Activated T-cell treated with anti-CD3 and anti-CD28 coated beads, Interleukin-2, amount 50 U/mL, for 4 hours (primary cell): ENCODE data around the gene ASGR1. TPM values are rescaled to one million over a fixed set of nuclear protein-coding genes. Genes with fewer than 3 reads are reported as not detected.
"Not testable (repeated sequence)": the region's sequence is repeated elsewhere in the genome, so short reads cannot be mapped to it uniquely, and the experiment has no call there.

Experiments used
- ATAC-seq, 2 donors: fragments of 200-7000 bp; cut with Tn5 transposase; one replicate each; pipeline ENCODE4 v1.10.0; 2021
- DNase-seq: peaks from one replicate; pipeline ENCODE4 v3.0.0-alpha.2; 2020
- H3K27me3 Mint-ChIP-seq: one replicate; pipeline ENCODE4 v1.8.0; 2021; ENCODE audit warnings: low read depth, mixed read lengths
- H3K36me3 Mint-ChIP-seq: one replicate; pipeline ENCODE4 v1.8.0; 2022; ENCODE audit warnings: mixed read lengths; ENCODE audit not compliant: insufficient read depth
- H3K4me1 Mint-ChIP-seq: one replicate; pipeline ENCODE4 v1.8.0; 2021; ENCODE audit warnings: low read depth, mixed read lengths
- H3K4me3 Mint-ChIP-seq: one replicate; pipeline ENCODE4 v1.8.0; 2021; ENCODE audit warnings: mild to moderate bottlenecking, moderate library complexity, mixed read lengths
- H3K9me3 Mint-ChIP-seq: one replicate; pipeline ENCODE4 v1.8.0; 2021; ENCODE audit warnings: mixed read lengths
- total RNA-seq, 3 donors: library from RNA; stranded (reverse); gene quantifications; one replicate each; pipeline ENCODE4 v1.2.1, GENCODE V29; 2021

The ASGR1 gene
- total RNA-seq, 3 donors from 2014 or later, result 0.63 to 1.3 (median 1.1) TPM

DNA sequence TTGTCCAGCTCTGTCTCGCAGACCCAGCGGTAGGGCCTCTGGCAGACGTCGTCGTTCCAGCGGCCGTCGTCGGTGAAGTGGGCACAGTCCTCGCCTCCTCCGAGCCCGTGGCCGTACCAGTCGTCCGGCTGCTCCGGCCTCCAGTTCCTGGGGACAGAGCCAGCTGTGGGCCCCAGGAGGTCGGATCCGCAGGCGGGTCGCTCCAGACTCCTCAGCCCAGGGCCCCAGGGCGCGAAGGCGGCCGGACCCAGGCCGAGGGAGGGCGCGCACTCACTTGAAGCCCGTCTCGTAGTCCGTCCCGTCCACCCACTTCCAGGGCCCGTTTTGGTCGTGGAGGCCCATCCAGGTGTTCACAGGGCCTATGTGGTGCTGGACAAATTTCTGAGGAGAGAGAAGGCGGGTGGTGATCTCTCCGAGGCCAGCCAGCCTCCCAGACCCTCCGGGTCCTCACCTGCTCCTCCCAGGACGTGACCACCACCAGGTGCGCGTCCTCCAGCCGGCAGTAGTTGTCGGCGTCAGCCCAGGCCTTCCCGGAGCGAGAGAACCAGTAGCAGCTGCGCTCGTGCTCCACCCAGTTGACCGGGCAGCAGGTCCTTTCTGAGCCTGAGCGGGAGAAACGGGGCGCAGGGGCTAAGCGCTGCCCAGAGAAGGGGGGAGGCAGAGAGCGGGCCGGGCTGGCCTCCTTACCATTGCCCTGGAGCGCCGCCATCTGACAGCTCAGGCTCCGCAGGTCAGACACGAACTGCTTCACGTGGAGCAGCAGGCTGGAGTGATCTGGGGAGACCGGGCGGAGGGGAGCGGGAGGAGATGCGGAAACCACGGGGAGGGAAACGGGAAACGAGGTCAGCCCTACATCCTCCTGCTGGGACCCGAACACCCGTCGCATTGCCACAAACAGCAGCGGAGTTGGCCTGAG is 5.2 kb downstream of the ASGR1 start:
- Mint-ChIP-seq H3K27me3 (peaks cover 13% of the 10 kb centered on the region), H3K36me3 (no peaks in the 10 kb centered on the region), H3K4me1 (peaks cover 10% of the 10 kb centered on the region), H3K4me3 (no peak overlapping the region), H3K9me3 (peaks cover 6% of the 10 kb centered on the region)
- peak; percentile 39 to 63 for ATAC-seq
- no peak for DNase-seq

DNA sequence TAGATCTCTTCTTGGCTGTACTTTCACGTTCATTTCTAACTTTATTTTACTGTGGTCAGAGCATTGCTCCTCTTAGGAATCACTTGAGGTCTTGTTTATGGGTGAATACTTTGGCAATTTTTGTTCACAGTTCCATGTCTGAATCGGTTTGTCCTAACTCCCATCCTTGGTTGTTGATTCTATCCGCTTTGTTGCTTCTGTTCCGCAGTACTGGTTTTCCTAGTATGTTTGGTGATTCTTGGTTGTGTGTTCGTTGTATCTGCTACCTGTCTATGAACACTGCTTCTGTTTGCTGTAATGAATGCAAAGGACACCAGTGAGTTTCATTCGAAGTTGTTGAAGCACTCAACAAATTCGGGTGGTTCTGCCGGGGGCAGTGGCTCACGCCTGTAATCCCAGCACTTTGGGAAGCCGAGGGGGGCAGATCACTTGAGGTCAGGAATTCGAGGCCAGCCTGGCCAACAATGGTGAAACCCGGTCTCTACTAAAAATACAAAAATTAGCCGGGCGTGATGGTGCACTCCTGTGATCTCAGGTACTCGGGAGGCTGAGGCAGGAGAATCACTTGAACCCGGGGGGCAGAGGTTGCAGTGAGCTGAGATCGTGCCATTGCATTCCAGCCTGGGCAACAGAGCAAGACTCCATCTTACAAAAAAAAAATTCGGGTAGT is 6.5 kb downstream of the ASGR1 start:
- not testable (repeated sequence) for ATAC-seq, H3K9me3 Mint-ChIP-seq, H3K4me3 Mint-ChIP-seq, H3K4me1 Mint-ChIP-seq, H3K27me3 Mint-ChIP-seq, DNase-seq, H3K36me3 Mint-ChIP-seq

- not testable (repeated sequence) for H3K27me3 Mint-ChIP-seq, H3K4me3 Mint-ChIP-seq, ATAC-seq, H3K36me3 Mint-ChIP-seq, H3K9me3 Mint-ChIP-seq, H3K4me1 Mint-ChIP-seq, DNase-seq
These were observed 9.6 kb downstream of the ASGR1 start for GRCh38 chr17:7169565-7169908.

DNA sequence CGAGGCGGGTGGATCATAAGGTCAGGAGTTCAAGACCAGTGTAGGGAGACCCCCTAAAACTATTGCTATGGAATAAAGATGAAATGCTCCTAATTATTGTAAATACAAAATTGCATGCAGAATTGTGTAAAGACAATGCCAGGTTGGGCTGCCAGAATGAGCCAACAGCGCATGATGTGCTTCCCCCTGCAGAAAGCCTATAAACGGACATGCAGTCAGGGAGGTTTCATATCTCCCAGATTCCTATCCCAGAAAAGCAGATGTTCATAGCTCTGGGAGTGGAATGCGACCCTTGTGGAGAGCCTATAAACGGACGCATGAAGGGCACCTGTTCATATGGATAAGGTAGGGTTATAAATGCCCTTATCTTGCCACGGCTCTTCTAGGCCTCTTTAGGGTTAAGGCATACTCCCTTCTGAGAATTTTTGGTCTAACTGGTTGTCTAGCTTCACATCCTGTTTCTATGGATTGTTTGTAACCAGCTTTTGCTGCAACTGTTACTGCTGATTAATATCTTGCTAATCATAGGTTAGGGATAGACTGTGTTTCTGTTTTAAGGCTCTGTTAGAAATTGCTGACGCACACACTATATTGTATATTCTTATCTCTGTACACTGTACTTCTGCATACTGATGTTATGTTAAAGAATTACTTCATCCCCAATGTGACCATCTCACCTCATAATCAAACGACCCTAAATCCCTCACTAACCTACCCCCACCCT is 10.2 kb downstream of the ASGR1 start:
- ATAC-seq, H3K27me3 Mint-ChIP-seq, DNase-seq, H3K4me3 Mint-ChIP-seq, H3K36me3 Mint-ChIP-seq, H3K9me3 Mint-ChIP-seq, H3K4me1 Mint-ChIP-seq: not testable (repeated sequence)

DNA sequence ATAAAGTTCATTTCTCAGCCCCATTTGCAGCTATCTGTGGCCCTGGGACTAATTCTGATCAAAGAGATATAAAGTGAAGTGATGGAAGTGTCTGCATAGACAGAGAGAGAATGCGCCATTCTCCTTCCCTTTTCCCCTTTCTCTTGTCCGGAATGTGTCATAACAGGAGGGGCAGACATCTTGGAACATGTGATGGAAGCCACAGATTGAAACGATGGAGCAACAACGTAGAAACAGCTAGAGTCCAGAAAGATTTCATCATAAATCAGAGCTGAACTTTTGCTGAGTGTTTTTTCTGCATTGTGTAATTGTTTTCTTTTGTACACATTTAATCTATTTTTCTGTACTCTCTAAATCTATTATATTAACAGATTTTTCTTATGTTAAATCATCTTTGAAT is 11.3 kb downstream of the ASGR1 start:
- Mint-ChIP-seq H3K4me3 (no peak overlapping the region), H3K27me3 (peaks cover 1% of the 10 kb centered on the region), H3K36me3 (no peaks in the 10 kb centered on the region), H3K4me1 (no peaks in the 10 kb centered on the region), H3K9me3 (peaks cover 6% of the 10 kb centered on the region)
- DNase-seq (no peak), ATAC-seq (no peak)

DNA sequence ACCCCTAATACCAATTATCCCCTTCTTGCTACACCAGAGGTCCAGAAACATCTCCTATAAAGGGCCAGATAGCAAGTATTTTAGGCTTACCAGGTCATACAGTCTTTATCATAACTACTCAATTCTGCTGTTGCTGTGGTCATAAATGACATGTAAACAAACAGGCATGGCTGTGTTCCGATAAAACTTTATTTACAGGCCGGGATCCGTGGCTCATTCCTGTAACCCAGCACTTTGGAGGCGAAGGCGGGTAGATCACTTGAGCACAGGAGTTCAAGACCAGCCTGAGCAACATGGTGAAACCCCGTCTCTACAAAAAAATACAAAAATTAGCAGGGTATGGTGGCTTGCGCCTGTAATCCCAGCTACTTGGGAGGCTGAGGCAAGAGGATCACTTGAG is 12.3 kb downstream of the ASGR1 start:
- Mint-ChIP-seq H3K4me3 (no peak overlapping the region), H3K9me3 (peaks cover 6% of the 10 kb centered on the region), H3K27me3 (peaks cover 5% of the 10 kb centered on the region), H3K4me1 (no peaks in the 10 kb centered on the region), H3K36me3 (no peaks in the 10 kb centered on the region)
- DNase-seq, result no peak
- no peak for ATAC-seq

DNA sequence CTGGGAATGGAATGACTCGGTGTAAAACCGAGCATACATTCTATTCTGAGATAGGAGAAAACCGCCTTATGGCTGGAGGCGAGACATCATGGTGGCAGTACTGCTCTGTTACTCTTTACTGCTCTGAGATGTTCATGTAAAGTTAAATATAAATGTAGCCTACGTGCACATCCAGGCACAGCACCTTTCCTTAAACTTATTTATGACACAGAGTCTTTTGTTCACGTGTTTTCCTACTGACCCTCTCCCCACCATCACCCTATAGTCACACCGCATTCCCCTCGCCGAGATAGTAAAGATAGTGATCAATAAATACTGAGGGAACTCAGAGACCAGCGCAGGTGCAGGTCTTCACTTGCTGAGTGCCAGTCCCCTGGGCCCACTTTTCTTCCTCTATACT is 19.6 kb downstream of the ASGR1 start:
- ATAC-seq, H3K4me3 Mint-ChIP-seq: not testable (repeated sequence)

GRCh38 chr17:7158424-7158823 is 20.7 kb downstream of the ASGR1 start:
- H3K4me3 Mint-ChIP-seq, H3K9me3 Mint-ChIP-seq, H3K4me1 Mint-ChIP-seq, H3K36me3 Mint-ChIP-seq, DNase-seq, ATAC-seq: not testable (repeated sequence)
- peaks cover 35% of the 10 kb centered on the region for H3K27me3 Mint-ChIP-seq

More for the DNA sequence above, 19.6 kb downstream of the ASGR1 start:
- H3K27me3 Mint-ChIP-seq, result peaks cover 28% of the 10 kb centered on the region
- H3K9me3 Mint-ChIP-seq, DNase-seq, H3K36me3 Mint-ChIP-seq, H3K4me1 Mint-ChIP-seq: not testable (repeated sequence)

DNA sequence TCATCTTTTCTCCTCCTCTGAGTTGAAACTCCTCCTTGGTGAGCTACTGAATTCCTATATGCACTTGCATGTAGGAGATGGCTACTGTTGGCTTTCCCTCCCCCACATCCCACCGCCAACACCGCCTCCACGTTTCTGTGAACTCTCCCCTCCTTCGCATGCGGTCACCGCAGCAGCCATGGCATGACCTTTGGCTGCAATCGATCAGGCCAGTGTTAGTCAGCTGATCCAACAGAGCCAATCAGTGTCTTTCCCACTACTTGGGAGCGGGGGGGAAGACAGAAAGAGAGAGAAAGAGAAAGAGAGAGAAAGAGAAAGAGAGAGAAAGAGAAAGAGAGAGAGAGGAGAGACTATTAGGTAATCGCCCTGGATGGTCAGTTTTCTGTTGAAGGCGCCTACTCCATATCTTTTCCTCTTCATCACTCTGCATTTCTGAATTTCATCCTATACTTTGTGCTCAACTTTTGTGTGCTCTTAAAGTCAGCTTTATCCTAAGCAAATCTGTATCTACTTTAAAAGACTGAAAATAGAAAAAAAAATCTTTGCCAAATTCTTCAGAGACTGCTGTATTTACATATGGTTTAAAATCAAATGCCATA is 22.7 kb downstream of the ASGR1 start:
- Mint-ChIP-seq H3K27me3 (peaks cover 36% of the 10 kb centered on the region), H3K4me1 (no peaks in the 10 kb centered on the region), H3K9me3 (no peaks in the 10 kb centered on the region), H3K36me3 (no peaks in the 10 kb centered on the region), H3K4me3 (no peak overlapping the region)
- ATAC-seq (no peak), DNase-seq (no peak)

DNA sequence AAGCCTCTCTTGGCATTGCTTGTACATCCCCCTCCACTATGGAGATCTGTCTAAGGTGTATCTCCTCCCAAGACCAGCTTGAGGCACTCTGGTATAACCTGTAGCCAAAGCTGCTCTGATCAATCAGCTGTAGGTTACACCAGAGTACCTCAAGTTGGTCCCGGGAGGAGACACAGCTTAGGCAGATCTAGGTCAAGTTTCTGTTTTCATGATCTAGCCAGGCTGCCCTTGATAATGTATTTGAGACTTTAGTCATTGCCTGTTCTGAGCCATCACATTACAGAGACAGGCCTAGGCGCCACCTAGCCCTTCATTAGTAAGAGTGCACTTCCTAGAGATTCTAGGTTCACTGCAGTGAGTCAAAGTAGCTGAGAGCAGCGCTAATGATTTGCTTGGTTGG is 31.4 kb downstream of the ASGR1 start:
- Mint-ChIP-seq H3K4me1 (no peaks in the 10 kb centered on the region), H3K27me3 (peaks cover 6% of the 10 kb centered on the region), H3K9me3 (no peaks in the 10 kb centered on the region), H3K36me3 (no peaks in the 10 kb centered on the region), H3K4me3 (no peak overlapping the region)
- ATAC-seq (peak in 1 of 2 donors; percentile 41), DNase-seq (no peak)

DNA sequence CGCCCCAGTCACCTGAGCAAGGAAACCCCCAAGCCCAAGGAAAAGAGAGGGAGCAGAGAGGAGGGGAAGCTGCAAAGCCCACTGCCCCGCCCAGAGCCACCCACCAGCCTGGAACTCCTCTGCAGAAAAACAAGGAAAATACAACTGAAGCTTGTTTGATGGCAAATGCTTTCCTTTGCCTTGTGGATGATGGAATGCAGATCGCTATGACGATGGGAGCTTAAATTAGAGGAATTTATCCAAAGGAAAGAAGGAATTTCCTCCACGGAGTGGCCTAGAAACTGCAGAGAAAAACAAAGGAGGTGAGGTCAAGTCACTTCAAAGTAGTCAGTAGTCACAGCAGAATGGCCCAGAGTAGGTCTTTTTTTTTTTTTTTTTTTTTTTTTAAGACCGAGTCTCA is 33.1 kb downstream of the ASGR1 start:
- DNase-seq (no peak), ATAC-seq (no peak)
- H3K36me3 Mint-ChIP-seq, result no peaks in the 10 kb centered on the region
- H3K4me1 Mint-ChIP-seq, result no peaks in the 10 kb centered on the region
- no peak overlapping the region for H3K4me3 Mint-ChIP-seq
- H3K27me3 Mint-ChIP-seq, result peaks cover 3% of the 10 kb centered on the region
- H3K9me3 Mint-ChIP-seq, result no peaks in the 10 kb centered on the region

DNA sequence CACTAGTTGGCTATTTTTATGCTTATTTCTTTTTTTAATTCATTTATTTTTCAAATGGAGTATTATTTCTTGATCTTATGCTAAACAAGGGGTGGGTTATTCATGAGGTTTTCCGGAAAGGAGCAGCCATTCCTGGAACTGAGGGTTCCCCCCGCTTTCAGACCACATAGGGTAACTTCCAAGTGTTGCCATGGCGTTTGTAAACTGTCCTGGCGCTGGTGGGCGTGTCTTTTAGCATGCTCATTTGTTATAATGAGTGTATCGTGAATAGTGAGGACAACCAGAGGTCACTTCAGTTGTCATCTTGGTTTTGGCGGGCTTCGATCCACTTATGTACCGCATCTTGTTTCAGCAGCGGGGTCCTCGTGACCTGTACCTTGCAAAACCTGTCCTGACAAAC is 35.0 kb downstream of the ASGR1 start:
- H3K9me3 Mint-ChIP-seq, result no peaks in the 10 kb centered on the region
- no peaks in the 10 kb centered on the region for H3K36me3 Mint-ChIP-seq
- no peak overlapping the region for H3K4me3 Mint-ChIP-seq
- ATAC-seq, result no peak
- peaks cover 3% of the 10 kb centered on the region for H3K27me3 Mint-ChIP-seq
- H3K4me1 Mint-ChIP-seq, result no peaks in the 10 kb centered on the region
- no peak for DNase-seq

- no peak overlapping the region for H3K4me3 Mint-ChIP-seq
- no peaks in the 10 kb centered on the region for H3K4me1 Mint-ChIP-seq
- H3K27me3 Mint-ChIP-seq, result peaks cover 11% of the 10 kb centered on the region
- DNase-seq (no peak), ATAC-seq (no peak)
- H3K36me3 Mint-ChIP-seq, result no peaks in the 10 kb centered on the region
- no peaks in the 10 kb centered on the region for H3K9me3 Mint-ChIP-seq
These were observed 37.3 kb downstream of the ASGR1 start for GRCh38 chr17:7141824-7142223.

GRCh38 chr17:7139400-7139799 is 39.8 kb downstream of the ASGR1 start:
- Mint-ChIP-seq H3K27me3 (peaks cover 11% of the 10 kb centered on the region), H3K4me1 (peaks cover 3% of the 10 kb centered on the region), H3K9me3 (no peaks in the 10 kb centered on the region), H3K36me3 (no peaks in the 10 kb centered on the region), H3K4me3 (no peak overlapping the region)
- no peak for ATAC-seq
- DNase-seq, result no peak
